Measurements from ENCODE around the gene TLR6.
A peak's percentile ranks its signal among the peaks of the same experiment; 100 is the strongest.
"Not testable (repeated sequence)": the region's sequence is repeated elsewhere in the genome, so short reads cannot be mapped to it uniquely, and the experiment has no call there.

The TLR6 gene

GRCh38 chr4:38807462-38807861 is 49.2 kb downstream of the TLR6 start:
- H3K27me3 ChIP-seq (replicated peaks; ENCODE audit: control insufficient read depth, insufficient read depth, low read length, poor library complexity, severe bottlenecking); H3K9me3 ChIP-seq (ENCODE audit: control insufficient read depth, low read length); H3K4me1 ChIP-seq (ENCODE audit: control insufficient read depth, insufficient read depth, low read length, poor library complexity, severe bottlenecking); H3K36me3 ChIP-seq (ENCODE audit: control insufficient read depth, insufficient read depth, low read length); H3K27ac ChIP-seq (ENCODE audit: insufficient read depth, low read length, poor library complexity, severe bottlenecking); DNase-seq; H3K4me3 ChIP-seq (ENCODE audit: insufficient read depth, low read depth, low read length, poor library complexity, severe bottlenecking): not testable (repeated sequence)

- H3K36me3 ChIP-seq (ENCODE audit: control insufficient read depth, insufficient read depth, low read length), result peaks cover 14% of the 10 kb centered on the region
- H3K4me3 ChIP-seq (ENCODE audit: insufficient read depth, low read depth, low read length, poor library complexity, severe bottlenecking); DNase-seq; H3K27me3 ChIP-seq (replicated peaks; ENCODE audit: control insufficient read depth, insufficient read depth, low read length, poor library complexity, severe bottlenecking); H3K4me1 ChIP-seq (ENCODE audit: control insufficient read depth, insufficient read depth, low read length, poor library complexity, severe bottlenecking); H3K9me3 ChIP-seq (ENCODE audit: control insufficient read depth, low read length): not testable (repeated sequence)
- H3K27ac ChIP-seq (ENCODE audit: insufficient read depth, low read length, poor library complexity, severe bottlenecking), result peak overlapping the region; percentile 28
These were observed 50.4 kb downstream of the TLR6 start for GRCh38 chr4:38806251-38806650.

- DNase-seq, result no peak
- H3K36me3 ChIP-seq (ENCODE audit: control insufficient read depth, insufficient read depth, low read length), result peaks cover 20% of the 10 kb centered on the region
- H3K27ac ChIP-seq (ENCODE audit: insufficient read depth, low read length, poor library complexity, severe bottlenecking), result peak overlapping the region; percentile 28
- no peaks in the 10 kb centered on the region for H3K27me3 ChIP-seq (replicated peaks; ENCODE audit: control insufficient read depth, insufficient read depth, low read length, poor library complexity, severe bottlenecking)
- H3K9me3 ChIP-seq (ENCODE audit: control insufficient read depth, low read length), result peaks cover under 1% of the 10 kb centered on the region
- peaks cover 6% of the 10 kb centered on the region for H3K4me1 ChIP-seq (ENCODE audit: control insufficient read depth, insufficient read depth, low read length, poor library complexity, severe bottlenecking)
- peak overlapping the region; percentile 45 for H3K4me3 ChIP-seq (ENCODE audit: insufficient read depth, low read depth, low read length, poor library complexity, severe bottlenecking)
These were observed 51.0 kb downstream of the TLR6 start for GRCh38 chr4:38805530-38806145.

- Histone ChIP-seq H3K36me3 (ENCODE audit: control insufficient read depth, insufficient read depth, low read length) (peaks cover 29% of the 10 kb centered on the region), H3K27ac (ENCODE audit: insufficient read depth, low read length, poor library complexity, severe bottlenecking) (peak within 1 kb of the TSS; percentile 44), H3K9me3 (ENCODE audit: control insufficient read depth, low read length) (peaks cover 4% of the 10 kb centered on the region), H3K4me1 (ENCODE audit: control insufficient read depth, insufficient read depth, low read length, poor library complexity, severe bottlenecking) (peaks cover 6% of the 10 kb centered on the region), H3K27me3 (replicated peaks; ENCODE audit: control insufficient read depth, insufficient read depth, low read length, poor library complexity, severe bottlenecking) (no peaks in the 10 kb centered on the region), H3K4me3 (ENCODE audit: insufficient read depth, low read depth, low read length, poor library complexity, severe bottlenecking) (peak within 1 kb of the TSS; percentile 50)
- no peak for DNase-seq
These were observed 51.8 kb downstream of the TLR6 start, which contains the start of gene TLR1 for GRCh38 chr4:38804654-38805295. TSS of gene TLR1 (minus strand) at chr4:38804791. CDS start at chr4:38798831, 5,960 bp downstream.

- peaks cover 36% of the 10 kb centered on the region for H3K36me3 ChIP-seq (ENCODE audit: control insufficient read depth, insufficient read depth, low read length)
- peak overlapping the region; percentile 50 for H3K4me3 ChIP-seq (ENCODE audit: insufficient read depth, low read depth, low read length, poor library complexity, severe bottlenecking)
- H3K27me3 ChIP-seq (replicated peaks; ENCODE audit: control insufficient read depth, insufficient read depth, low read length, poor library complexity, severe bottlenecking), result no peaks in the 10 kb centered on the region
- DNase-seq, result no peak
- peaks cover 6% of the 10 kb centered on the region for H3K4me1 ChIP-seq (ENCODE audit: control insufficient read depth, insufficient read depth, low read length, poor library complexity, severe bottlenecking)
- peaks cover 4% of the 10 kb centered on the region for H3K9me3 ChIP-seq (ENCODE audit: control insufficient read depth, low read length)
- peak overlapping the region; percentile 44 for H3K27ac ChIP-seq (ENCODE audit: insufficient read depth, low read length, poor library complexity, severe bottlenecking)
These were observed 52.6 kb downstream of the TLR6 start for GRCh38 chr4:38803833-38804653.

GRCh38 chr4:38802561-38803355 is 53.9 kb downstream of the TLR6 start:
- Histone ChIP-seq H3K9me3 (ENCODE audit: control insufficient read depth, low read length) (peaks cover 4% of the 10 kb centered on the region), H3K4me3 (ENCODE audit: insufficient read depth, low read depth, low read length, poor library complexity, severe bottlenecking) (no peak overlapping the region), H3K27me3 (replicated peaks; ENCODE audit: control insufficient read depth, insufficient read depth, low read length, poor library complexity, severe bottlenecking) (no peaks in the 10 kb centered on the region), H3K4me1 (ENCODE audit: control insufficient read depth, insufficient read depth, low read length, poor library complexity, severe bottlenecking) (peaks cover 6% of the 10 kb centered on the region), H3K27ac (ENCODE audit: insufficient read depth, low read length, poor library complexity, severe bottlenecking) (no peak overlapping the region), H3K36me3 (ENCODE audit: control insufficient read depth, insufficient read depth, low read length) (peaks cover 49% of the 10 kb centered on the region)
- no peak for DNase-seq

GRCh38 chr4:38800961-38801450 is 55.6 kb downstream of the TLR6 start:
- Histone ChIP-seq H3K4me1 (ENCODE audit: control insufficient read depth, insufficient read depth, low read length, poor library complexity, severe bottlenecking) (peaks cover 6% of the 10 kb centered on the region), H3K9me3 (ENCODE audit: control insufficient read depth, low read length) (peaks cover 4% of the 10 kb centered on the region), H3K4me3 (ENCODE audit: insufficient read depth, low read depth, low read length, poor library complexity, severe bottlenecking) (no peak overlapping the region), H3K27me3 (replicated peaks; ENCODE audit: control insufficient read depth, insufficient read depth, low read length, poor library complexity, severe bottlenecking) (no peaks in the 10 kb centered on the region), H3K36me3 (ENCODE audit: control insufficient read depth, insufficient read depth, low read length) (peaks cover 50% of the 10 kb centered on the region), H3K27ac (ENCODE audit: insufficient read depth, low read length, poor library complexity, severe bottlenecking) (no peak overlapping the region)
- no peak for DNase-seq

GRCh38 chr4:38800366-38800765 is 56.3 kb downstream of the TLR6 start:
- no peak for DNase-seq
- Histone ChIP-seq H3K4me3 (ENCODE audit: insufficient read depth, low read depth, low read length, poor library complexity, severe bottlenecking) (no peak overlapping the region), H3K27me3 (replicated peaks; ENCODE audit: control insufficient read depth, insufficient read depth, low read length, poor library complexity, severe bottlenecking) (no peaks in the 10 kb centered on the region), H3K27ac (ENCODE audit: insufficient read depth, low read length, poor library complexity, severe bottlenecking) (no peak overlapping the region), H3K4me1 (ENCODE audit: control insufficient read depth, insufficient read depth, low read length, poor library complexity, severe bottlenecking) (peaks cover 6% of the 10 kb centered on the region), H3K36me3 (ENCODE audit: control insufficient read depth, insufficient read depth, low read length) (peaks cover 50% of the 10 kb centered on the region), H3K9me3 (ENCODE audit: control insufficient read depth, low read length) (peaks cover 4% of the 10 kb centered on the region)

GRCh38 chr4:38795087-38795486 is 61.5 kb downstream of the TLR6 start:
- H3K36me3 ChIP-seq (ENCODE audit: control insufficient read depth, insufficient read depth, low read length), result peaks cover 25% of the 10 kb centered on the region
- H3K9me3 ChIP-seq (ENCODE audit: control insufficient read depth, low read length), result peaks cover 7% of the 10 kb centered on the region
- no peak for DNase-seq
- H3K27me3 ChIP-seq (replicated peaks; ENCODE audit: control insufficient read depth, insufficient read depth, low read length, poor library complexity, severe bottlenecking), result no peaks in the 10 kb centered on the region
- no peak overlapping the region for H3K4me3 ChIP-seq (ENCODE audit: insufficient read depth, low read depth, low read length, poor library complexity, severe bottlenecking)
- no peaks in the 10 kb centered on the region for H3K4me1 ChIP-seq (ENCODE audit: control insufficient read depth, insufficient read depth, low read length, poor library complexity, severe bottlenecking)
- no peak overlapping the region for H3K27ac ChIP-seq (ENCODE audit: insufficient read depth, low read length, poor library complexity, severe bottlenecking)

Measured in effector memory CD4-positive, alpha-beta T cell (primary cell).